Fibroblast of lung (primary cell): ENCODE data around the gene F13A1.
A peak's percentile ranks its signal among the peaks of the same experiment; 100 is the strongest.

Experiments used
- CTCF ChIP-seq, 2 donors: IDR thresholded peaks in 1 of 2; conservative IDR thresholded peaks in 1 of 2; 1 replicate in 1 of 2; 2 replicates in 1 of 2; pipeline ENCODE4 v1.5.1; 2011 to 2012; ENCODE audit warnings: low read length in 2 of 2, control low read depth in 1 of 2, inconsistent platforms in 1 of 2, low read depth in 1 of 2, mild to moderate bottlenecking in 1 of 2
- EZH2 ChIP-seq: IDR thresholded peaks from 2 replicates; pipeline ENCODE4 v1.5.1; 2012; ENCODE audit warnings: low read length, control low read depth, mild to moderate bottlenecking; ENCODE audit errors: missing control alignments

- peak; percentile 78 to 85 for TF ChIP-seq CTCF (conservative IDR thresholded peaks at IDR 0.05 in 1 of 2, IDR thresholded peaks at IDR 0.05 in 1 of 2; ENCODE audit: low read depth in 1 of 2, low read length in 2 of 2)
- TF ChIP-seq EZH2 = no peak
These were observed 4.8 kb downstream of the F13A1 start for GRCh38 chr6:6315660-6316059.
